SIG-M5 (cell line): ENCODE measurements around the gene NSMCE3.

Experiments
- DNase-seq: peaks from one replicate; lab custom pipeline; 2025; lab: John Stamatoyannopoulos, UW

NSMCE3 gene

DNA sequence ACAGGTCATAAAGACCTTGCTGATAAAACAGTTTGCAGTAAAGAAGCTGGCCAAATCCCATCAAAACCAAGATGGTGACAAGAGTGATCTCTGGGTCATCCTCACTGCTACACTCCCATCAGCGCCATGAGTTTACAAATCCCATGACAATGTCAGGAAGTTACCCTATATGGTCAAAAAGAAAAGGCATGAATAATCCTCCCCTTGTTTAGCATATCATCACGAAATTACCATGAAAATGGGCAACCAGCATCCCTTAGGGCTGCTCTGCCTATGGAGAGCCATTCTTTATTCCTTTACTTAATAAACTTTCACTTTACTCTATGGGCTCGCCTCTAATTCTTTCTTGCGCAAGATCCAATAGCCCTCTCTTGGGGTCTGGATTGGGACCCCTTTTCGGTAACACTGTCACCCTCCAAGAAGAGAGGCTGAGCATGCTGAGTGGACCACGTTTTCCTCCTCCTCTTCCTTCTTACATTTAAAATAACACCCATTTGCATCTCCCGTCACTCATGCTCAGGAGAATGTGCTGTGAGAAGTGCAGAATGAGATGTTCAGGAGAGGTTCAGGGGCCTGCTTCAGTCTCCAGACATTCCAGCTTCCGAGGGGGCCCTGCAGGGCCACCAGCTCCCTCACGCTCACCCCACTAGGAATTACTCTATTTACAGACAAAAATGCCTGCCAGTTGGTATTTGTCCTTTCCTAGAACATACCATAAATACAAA, 47.3 kb downstream of the NSMCE3 start:
- DNase-seq = no peak

DNA sequence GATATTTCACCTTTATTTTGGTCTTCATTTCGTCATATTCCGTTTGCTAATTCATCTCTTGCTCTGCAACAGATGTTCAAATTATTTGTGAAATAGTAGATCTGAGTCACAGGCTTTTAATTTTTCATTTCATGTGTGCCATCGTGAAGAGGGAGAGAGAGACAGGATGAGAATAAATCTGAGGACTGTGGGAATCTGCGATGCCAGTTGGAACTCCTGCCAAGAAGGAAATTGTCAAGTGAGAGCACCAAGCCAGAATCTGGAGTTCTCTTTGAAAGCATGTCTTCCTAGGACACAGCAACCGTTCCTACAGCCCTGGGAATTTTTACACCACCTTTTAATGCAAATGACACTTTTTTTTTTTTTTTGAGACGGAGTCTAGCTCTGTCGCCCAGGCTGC, 48.8 kb downstream of the NSMCE3 start:
- no peak for DNase-seq

DNA sequence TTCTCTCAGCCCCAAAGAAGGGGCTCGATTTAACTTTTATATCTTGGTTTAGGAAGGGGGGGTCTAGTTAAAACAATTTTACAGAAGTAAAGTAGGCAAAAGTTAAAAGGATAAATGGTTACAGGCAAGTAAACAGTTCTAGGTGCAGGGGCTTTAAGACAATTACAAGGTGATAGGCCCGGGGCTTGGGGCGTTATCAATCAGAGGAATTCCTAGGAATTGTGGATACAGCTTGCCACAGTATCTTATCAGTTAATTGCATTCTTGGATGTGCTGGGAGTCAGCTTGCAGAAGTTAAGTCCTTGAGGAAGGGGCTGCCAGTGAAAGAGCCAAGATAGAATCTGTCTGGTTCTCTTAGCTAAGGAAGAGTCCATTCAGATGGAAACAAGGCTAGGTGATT, 52.7 kb downstream of the NSMCE3 start:
- no peak for DNase-seq
